Brain microvascular endothelial cell (primary cell): ENCODE data around the gene PSMC1.
A peak's percentile ranks its signal among the peaks of the same experiment; 100 is the strongest.

ENCODE experiments used
- DNase-seq: peaks from one replicate; pipeline ENCODE4 v3.0.0-alpha.2; 2020
- H3K27ac ChIP-seq: fragments of 250-450 bp; sonication (Bioruptor Pico); 2 replicates; pipeline ENCODE4 v1.5.1; 2020; ENCODE audit warnings: mild to moderate bottlenecking, moderate library complexity
- H3K27me3 ChIP-seq: fragments of 250-450 bp; sonication (Bioruptor Pico); replicated peaks from 2 replicates; pipeline ENCODE4 v1.5.1; 2020; ENCODE audit warnings: mild to moderate bottlenecking
- H3K36me3 ChIP-seq: fragments of 250-450 bp; sonication (Bioruptor Pico); replicated peaks from 2 replicates; pipeline ENCODE4 v1.5.1; 2020; ENCODE audit warnings: mild to moderate bottlenecking
- H3K4me3 ChIP-seq: 2 replicates; pipeline ENCODE4 v1.5.1; 2011; ENCODE audit warnings: low read depth, mild to moderate bottlenecking, control low read depth, low read length, moderate library complexity
- CTCF ChIP-seq: IDR thresholded peaks from 2 replicates; pipeline ENCODE4 v1.5.1; 2011; ENCODE audit warnings: low read depth, mild to moderate bottlenecking, moderate library complexity, low read length, control low read depth, inconsistent platforms; ENCODE audit errors: missing control alignments
- in situ Hi-C: cut with HindIII; loops from 2 replicates; pipeline ENCODE4 v1.10.0; 2017; ENCODE audit warnings: low sequenced_read_pairs, low pct_ligation_motif_present

Gene PSMC1

GRCh38 chr14:90287791-90288190 is 31.4 kb downstream of the PSMC1 start:
- Histone ChIP-seq H3K27me3 (no peaks in the 10 kb centered on the region), H3K36me3 (peaks cover 38% of the 10 kb centered on the region), H3K4me3 (no peak overlapping the region), H3K27ac (no peak overlapping the region)
- no peak for TF ChIP-seq CTCF
- in situ Hi-C loops, result no loop called here
- DNase-seq, result no peak

GRCh38 chr14:90288651-90289355 is 32.5 kb downstream of the PSMC1 start:
- H3K27ac ChIP-seq, result no peak overlapping the region
- TF ChIP-seq CTCF, result no peak
- in situ Hi-C loops, result no loop called here
- DNase-seq, result no peak
- no peaks in the 10 kb centered on the region for H3K27me3 ChIP-seq
- peaks cover 38% of the 10 kb centered on the region for H3K36me3 ChIP-seq
- no peak overlapping the region for H3K4me3 ChIP-seq

DNA sequence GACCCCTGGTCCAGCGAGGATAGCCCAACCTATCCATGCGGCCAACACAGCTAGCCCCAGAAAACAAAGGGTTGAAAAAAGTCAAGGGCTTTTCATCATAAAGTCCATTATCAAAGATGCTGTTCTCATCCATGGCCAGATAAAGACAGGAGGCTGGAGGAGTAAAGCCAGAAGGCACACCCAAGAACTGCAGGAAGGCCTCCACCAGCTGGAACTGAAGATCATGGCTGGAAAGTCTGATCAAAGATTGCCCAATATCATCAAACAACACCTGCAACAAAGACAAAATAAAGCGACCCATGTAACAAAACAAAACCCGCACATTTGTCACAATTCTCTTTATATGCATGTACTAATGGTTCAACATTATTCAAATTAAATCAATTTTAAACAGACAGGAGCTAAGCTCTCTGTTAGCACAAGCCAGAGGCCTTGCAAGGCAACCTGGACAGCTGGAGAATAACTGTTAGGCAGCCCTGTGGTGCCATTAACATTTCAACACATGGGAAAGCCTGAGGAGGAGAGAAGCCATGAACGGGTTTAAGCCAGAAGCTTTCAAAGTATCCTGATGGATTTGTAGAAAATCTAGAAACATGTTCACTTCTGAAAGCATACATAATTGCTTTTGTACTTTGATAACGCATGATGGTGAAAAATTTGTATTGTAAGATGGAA is 34.1 kb downstream of the PSMC1 start:
- in situ Hi-C loops, result no loop called here
- peaks cover 40% of the 10 kb centered on the region for H3K36me3 ChIP-seq
- no peak overlapping the region for H3K4me3 ChIP-seq
- no peak for DNase-seq
- H3K27me3 ChIP-seq, result no peaks in the 10 kb centered on the region
- H3K27ac ChIP-seq, result no peak overlapping the region
- no peak for TF ChIP-seq CTCF

DNA sequence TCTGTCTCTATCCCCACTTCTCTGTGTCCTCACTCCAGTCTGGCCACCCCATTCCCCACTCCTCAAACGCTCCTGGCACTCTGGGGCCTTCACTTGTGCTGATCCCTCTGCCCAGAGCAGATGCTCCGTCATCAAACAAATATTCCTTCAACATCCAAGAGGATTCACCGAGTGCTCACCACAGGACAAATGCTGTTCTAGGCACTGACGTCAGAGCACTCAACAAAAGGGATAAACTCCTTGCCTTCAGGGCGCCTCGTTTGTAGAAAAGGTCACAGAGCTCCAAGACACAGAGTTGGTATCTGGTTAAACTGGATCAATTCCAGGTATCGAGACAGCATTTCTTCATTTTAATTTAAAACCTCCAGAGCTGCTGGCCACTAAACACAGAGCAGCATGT is 35.3 kb downstream of the PSMC1 start:
- Histone ChIP-seq H3K27ac (no peak overlapping the region), H3K4me3 (no peak overlapping the region), H3K36me3 (peaks cover 33% of the 10 kb centered on the region), H3K27me3 (no peaks in the 10 kb centered on the region)
- in situ Hi-C loops, result no loop called here
- DNase-seq, result no peak
- no peak for TF ChIP-seq CTCF

DNA sequence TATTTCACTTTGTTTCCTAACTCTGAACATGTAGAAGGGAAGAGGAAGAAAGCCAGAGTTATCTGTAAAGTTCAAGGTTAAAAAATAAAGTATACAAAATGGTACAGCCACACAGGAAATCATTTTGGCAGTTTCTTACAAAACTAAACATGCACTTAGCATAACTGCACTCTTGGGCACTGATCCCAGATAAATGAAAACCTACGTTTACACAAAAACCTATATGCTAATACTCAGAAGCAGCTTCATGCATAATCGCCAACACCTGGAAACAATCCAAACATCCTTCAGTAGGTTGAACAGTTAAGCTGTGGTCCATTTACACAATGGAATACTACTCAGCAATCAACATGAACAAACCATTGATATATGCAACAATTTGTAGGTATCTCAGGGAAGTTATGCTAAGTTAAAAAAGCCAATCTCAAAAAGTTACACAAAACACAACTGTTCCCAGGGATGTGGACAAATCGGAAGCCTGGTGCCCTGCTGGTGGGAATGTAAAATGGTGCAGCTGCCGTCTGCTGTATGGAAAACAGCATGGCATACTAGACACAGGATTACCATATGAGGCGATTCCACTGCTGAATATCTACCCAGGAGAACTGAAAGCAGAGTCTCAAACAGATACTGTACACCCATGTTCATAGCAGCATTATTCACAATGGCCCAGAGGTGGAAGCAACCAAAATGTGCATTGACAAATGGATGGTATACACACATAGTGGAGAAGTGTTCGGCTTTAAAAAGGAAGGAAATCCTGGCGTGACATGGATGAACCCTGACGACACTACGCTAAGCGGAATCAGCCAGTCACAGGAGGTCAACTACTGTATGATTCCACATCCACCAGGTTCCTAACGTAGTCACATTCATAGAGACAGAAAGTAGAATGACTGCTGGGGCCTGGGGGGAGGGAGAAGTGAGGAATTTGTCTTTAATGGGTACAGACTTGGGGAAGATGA is 37.7 kb downstream of the PSMC1 start:
- peak; percentile 43 for TF ChIP-seq CTCF
- H3K27me3 ChIP-seq, result no peaks in the 10 kb centered on the region
- no peak for DNase-seq
- no peak overlapping the region for H3K4me3 ChIP-seq
- H3K27ac ChIP-seq, result no peak overlapping the region
- H3K36me3 ChIP-seq, result peaks cover 29% of the 10 kb centered on the region
- in situ Hi-C loops, result no loop called here
